NCI-H1694 treated with DMSO at 0.1 percent for 48 hours (cell line): ENCODE measurements around the gene SCYL3.

Experiments
- DNase-seq: peaks from one replicate; lab custom pipeline; 2025; lab: John Stamatoyannopoulos, UW

The SCYL3 gene

GRCh38 chr1:169900571-169900970 is 6.9 kb upstream of the SCYL3 start:
- no peak for DNase-seq

- no peak for DNase-seq
Observed at GRCh38 chr1:169899519-169900217, 6.0 kb upstream of the SCYL3 start.

GRCh38 chr1:169896013-169896412 is 2.3 kb upstream of the SCYL3 start:
- DNase-seq: no peak

- no peak for DNase-seq
Observed at GRCh38 chr1:169894424-169895145, 889 bp upstream of the SCYL3 start.

- no peak for DNase-seq
Observed at GRCh38 chr1:169892927-169893644, 610 bp downstream of the SCYL3 start.

- DNase-seq: no peak
Observed at GRCh38 chr1:169892176-169892926, 1.3 kb downstream of the SCYL3 start.

GRCh38 chr1:169891539-169891885 is 2.2 kb downstream of the SCYL3 start:
- no peak for DNase-seq

- DNase-seq: no peak
Observed at GRCh38 chr1:169890761-169891538, 2.7 kb downstream of the SCYL3 start.

- DNase-seq: no peak
Observed at GRCh38 chr1:169889871-169890270, 3.8 kb downstream of the SCYL3 start.

GRCh38 chr1:169886931-169887330 is 6.8 kb downstream of the SCYL3 start:
- DNase-seq: no peak

GRCh38 chr1:169886422-169886821 is 7.3 kb downstream of the SCYL3 start:
- no peak for DNase-seq

- no peak for DNase-seq
Observed at GRCh38 chr1:169885207-169885606, 8.5 kb downstream of the SCYL3 start.

- DNase-seq: no peak
Observed at GRCh38 chr1:169884634-169885033, 9.1 kb downstream of the SCYL3 start.

- DNase-seq: no peak
Observed at GRCh38 chr1:169882039-169882511, 11.6 kb downstream of the SCYL3 start.

GRCh38 chr1:169879034-169879840 is 14.5 kb downstream of the SCYL3 start:
- DNase-seq: no peak

- no peak for DNase-seq
Observed at GRCh38 chr1:169878498-169878897, 15.2 kb downstream of the SCYL3 start.

- no peak for DNase-seq
Observed at GRCh38 chr1:169877800-169878491, 15.8 kb downstream of the SCYL3 start.

- DNase-seq: no peak
Observed at GRCh38 chr1:169874229-169874628, 19.5 kb downstream of the SCYL3 start.

- DNase-seq: no peak
Observed at GRCh38 chr1:169873582-169874199, 20.0 kb downstream of the SCYL3 start.

GRCh38 chr1:169872906-169873305 is 20.8 kb downstream of the SCYL3 start:
- DNase-seq: no peak
